Measurements from ENCODE around the gene FCHO2.
"Not testable (repeated sequence)": the region's sequence is repeated elsewhere in the genome, so short reads cannot be mapped to it uniquely, and the experiment has no call there.

The FCHO2 gene

DNA sequence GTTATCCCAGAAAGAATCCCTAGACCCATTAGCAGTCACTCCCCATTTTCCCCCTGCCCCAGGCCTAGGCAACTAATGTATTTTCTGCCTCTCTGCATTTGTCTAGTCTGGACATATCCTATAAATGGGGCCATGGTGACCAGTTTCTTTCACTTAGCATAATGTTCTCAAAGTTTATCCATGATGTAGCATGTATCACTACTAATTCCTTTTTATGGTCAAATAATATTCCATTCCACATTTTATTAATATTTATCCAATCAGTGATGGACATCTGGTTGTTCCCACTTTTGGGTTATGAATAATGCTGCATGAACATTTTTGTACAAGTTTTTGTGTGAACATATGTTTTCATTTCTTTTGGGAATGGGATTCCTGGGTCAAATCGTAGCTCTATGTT lies 1.5 kb downstream of the FCHO2 start:
- DNase-seq: no peak

DNA sequence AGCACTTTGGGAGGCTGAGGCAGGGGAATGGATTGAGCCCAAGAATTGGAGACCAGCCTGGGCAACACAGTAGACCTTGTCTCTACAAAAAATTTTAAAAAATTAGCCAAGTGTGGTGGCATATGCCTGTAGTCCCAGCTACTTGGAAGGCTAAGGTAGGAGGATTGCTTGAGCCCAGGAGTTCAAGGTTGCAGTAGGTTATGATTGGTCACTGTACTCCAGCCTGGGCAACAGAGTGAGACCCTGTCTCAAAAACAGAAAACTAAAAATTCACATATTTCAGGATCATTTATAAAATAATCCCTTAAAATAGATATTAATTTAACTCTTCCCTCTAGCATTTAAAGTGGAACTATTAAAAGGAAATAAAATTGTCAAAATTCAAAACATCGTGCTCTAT lies 3.4 kb downstream of the FCHO2 start:
- DNase-seq: no peak

DNA sequence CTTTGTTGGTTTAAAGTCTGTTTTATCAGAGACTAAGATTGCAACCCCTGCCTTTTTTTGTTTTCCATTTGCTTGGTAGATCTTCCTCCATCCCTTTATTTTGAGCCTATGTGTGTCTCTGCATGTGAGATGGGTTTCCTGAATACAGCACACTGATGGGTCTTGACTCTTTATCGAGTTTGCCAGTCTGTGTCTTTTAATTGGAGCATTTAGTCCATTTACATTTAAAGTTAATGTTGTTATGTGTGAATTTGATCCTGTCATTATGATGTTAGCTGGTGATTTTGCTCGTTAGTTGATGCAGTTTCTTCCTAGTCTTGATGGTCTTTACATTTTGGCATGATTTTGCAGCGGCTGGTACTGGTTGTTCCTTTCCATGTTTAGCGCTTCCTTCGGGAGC lies 18.6 kb downstream of the FCHO2 start:
- not testable (repeated sequence) for DNase-seq

DNA sequence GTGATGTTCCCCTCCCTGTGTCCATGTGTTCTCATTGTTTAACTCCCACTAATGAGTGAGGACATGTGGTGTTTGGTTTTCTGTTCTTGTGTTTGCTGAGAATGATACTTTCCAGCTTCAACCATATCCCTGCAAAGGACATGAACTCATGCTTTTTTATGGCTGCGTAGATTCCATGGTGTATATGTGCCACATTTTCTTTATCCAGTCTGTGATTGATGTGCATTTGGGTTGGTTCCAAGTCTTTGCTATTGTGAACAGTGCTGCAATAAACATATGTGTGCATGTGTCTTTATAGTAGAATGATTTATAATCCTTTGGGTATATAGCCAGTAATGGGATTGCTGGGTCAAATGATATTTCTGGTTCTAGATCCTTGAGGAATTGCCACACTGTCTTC lies 21.0 kb downstream of the FCHO2 start:
- not testable (repeated sequence) for DNase-seq

DNA sequence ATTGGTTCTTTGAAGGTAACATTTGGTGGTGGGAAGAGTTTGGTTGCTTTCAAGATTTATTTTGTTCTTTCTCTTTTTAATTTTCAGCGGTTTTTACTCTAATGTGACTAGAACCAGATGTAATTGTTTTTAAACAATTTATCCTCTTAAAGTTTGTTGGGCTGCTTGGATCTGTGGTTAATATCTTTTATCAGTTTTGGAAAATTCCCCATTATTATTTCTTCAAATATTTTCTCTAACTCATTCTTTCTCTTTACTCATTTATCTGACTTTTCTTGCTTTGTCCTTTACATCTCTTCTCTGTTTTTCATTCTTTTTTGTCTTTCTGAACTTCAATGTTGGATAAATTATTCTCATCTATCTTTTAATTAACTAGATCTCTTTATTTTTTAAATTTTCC lies 29.9 kb downstream of the FCHO2 start:
- no peak for DNase-seq

DNA sequence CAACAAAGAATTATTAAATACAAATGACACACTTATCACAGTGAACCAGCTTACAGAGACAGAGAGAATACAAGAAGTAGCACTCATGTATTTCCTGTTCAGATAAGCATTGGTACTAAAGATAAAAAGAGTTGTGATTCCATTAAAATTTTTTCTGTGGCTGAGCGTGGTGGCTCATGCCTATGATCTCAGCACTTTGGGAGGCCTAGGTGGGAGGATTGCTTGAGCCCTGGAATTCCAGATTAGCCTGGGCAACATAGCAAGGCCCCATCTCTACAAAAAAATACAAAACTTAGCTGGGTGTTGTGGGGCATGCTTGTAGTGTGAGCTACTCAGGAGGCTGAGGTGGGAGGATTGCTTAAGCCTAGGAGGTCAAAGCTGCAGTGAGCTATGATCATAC lies 32.9 kb downstream of the FCHO2 start:
- DNase-seq: no peak

DNA sequence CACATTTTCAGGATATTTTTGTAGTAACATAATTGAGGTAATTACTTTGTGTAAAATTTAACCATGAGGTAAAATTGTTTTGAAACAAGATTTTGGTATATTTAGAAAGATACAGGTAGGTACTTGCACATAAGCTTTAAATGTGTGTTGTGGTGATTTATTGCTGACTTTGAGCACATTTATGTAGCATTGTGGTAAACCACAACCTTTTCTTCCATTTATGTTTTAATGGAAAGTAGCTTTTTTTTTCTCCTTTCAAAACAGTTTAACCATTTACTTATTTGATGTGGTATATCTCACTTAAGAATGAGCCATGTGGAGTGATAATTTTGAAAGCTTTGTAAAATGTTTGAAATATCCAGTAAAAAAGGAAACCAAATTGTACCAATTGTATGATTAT lies 35.6 kb downstream of the FCHO2 start:
- DNase-seq: no peak

DNA sequence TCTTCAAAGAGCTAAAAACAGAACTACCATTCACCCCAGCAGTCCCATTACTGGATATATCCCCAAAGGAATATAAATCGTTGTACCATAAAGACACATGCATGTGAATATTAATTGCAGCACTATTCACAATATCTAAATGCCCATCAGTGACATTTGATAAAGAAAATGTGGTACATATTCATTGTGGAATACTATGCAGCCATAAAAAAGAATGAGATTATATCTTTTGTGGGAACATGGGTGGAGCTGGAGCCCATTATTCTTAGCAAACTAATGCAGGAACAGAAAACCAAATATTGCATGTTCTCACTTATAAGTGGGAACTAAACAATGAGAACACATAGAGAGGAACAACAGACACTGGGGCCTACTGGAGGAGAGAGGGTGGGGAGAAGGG lies 38.7 kb downstream of the FCHO2 start:
- no peak for DNase-seq

DNA sequence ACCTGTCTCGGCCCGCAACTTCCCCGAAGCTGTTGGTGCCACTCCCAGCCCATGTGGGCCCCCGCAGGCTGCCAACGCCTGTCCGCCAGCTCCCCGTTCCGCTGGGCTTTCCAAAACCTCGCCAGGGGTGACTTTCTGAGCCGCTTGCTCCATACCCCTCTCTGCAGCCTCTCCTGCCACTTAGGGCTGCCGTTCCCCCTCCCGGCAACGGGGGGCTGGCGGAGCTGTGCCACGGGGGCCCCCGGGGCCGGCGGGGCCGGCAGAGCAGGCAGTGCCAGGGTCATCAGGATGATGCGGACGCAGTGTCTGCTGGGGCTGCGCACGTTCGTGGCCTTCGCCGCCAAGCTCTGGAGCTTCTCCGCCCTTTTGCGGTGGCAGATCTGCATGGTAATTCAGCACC lies 40.8 kb downstream of the FCHO2 start:
- DNase-seq: no peak

DNA sequence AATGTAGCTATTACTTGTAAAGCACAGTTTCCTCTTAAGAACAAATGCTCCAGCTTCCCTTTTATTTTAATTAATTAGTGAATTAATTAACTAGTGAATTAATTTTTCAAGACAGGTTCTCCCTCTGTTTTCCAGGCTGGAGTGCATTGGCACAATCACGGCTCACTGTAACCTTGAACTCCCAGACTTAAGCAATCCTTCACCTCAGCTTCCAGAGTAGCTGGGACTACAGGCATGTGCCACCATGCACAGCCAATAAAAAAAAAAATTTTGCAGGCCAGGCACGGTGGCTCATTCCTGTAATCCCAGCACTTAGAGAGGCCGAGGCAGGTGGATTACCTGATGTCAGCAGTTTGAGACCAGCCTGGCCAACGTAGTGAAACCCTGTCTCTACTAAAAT lies 44.1 kb downstream of the FCHO2 start:
- no peak for DNase-seq

DNA sequence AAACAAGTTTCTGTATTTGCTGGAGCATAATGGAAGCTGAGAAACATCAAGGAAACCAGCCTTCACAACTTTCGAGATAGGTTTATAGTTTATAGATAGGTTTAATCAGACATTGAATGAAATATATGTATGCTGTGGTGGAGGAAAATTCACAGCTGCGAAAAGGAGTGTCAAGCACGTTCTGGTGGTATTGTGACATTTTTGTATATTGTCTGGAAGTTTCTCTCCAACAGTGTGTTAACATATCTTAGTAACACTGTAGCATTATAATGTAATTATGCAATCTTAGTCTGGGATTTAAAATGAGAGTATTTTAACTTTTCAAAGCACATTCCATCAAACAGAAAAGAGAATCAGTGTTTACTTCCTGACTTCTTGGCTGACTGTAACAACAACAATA lies 50.0 kb downstream of the FCHO2 start:
- DNase-seq: no peak

DNA sequence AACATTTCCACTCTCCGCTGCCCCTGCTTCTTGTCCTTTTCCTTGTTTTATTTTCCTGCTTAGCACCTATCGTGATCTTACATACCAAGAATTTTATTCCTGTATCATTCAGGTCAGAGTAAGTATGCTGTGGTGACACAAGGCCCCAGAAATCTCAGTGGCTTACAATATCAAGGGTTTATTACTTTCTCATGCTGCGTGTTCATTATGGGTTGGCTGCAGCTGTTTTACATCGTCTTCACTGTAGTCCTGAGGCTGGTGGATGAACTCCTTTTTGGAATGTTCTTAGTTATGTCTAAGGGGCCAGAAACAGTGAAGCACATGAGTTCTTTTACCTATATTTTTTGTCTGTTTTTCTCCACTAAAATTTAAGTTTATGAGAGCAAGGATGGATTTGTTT lies 51.2 kb downstream of the FCHO2 start:
- no peak for DNase-seq

DNA sequence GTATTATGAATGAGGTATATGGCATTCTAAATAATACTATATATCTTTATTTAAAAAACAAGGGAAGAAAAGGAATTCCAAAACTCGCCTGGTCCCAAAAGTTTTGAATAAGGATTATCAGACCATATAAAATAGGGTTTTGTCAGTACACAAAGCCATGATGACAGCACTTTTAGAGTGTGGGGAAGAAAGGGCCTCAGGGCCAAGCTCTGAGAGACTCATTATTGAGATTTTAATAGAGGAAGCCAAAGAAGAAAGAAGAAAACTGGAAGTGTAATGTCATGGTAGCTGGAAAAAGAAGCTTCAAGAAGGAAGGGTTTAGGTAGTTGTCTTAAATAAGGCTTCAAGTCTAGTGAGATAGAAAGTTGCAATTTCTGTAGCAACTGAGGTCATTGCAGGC lies 53.0 kb downstream of the FCHO2 start:
- DNase-seq: no peak

DNA sequence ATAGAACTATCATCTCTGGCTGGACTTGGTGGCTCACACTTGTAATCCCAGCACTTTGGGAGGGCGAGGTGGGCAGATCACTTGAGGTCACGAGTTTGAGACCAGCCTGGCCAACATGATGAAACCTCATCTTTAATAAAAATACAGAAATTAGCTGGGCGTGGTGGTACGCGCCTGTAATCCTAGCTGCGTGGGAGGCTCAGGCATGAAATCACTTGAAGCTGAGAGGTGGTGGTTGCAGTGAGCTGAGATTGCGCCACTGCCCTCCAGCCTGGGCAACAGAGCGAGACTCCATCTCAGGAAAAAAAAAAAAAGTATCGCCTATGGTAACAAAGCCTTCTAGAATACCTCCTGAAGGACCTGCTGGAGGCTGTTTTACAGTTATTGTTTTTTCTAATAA lies 55.8 kb downstream of the FCHO2 start:
- not testable (repeated sequence) for DNase-seq

DNA sequence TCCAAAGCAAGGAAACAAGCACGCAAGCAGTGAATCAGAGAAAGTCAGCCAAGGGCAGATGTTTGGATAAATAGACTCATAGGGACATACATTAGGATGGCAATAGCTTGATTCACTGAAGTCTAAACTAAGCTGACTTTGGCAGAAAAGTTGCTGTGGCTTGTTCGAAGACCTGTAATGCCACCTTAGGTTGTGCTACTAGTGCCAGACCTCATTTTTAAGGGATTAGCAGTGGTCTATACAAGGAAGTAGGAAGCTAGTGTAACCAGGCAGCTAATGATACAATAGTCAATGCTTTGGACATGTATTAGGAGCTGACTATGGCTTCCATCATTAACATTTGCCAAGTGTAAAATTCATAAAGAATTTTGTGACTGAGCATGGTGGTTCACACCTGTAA lies 63.1 kb downstream of the FCHO2 start:
- no peak for DNase-seq

DNA sequence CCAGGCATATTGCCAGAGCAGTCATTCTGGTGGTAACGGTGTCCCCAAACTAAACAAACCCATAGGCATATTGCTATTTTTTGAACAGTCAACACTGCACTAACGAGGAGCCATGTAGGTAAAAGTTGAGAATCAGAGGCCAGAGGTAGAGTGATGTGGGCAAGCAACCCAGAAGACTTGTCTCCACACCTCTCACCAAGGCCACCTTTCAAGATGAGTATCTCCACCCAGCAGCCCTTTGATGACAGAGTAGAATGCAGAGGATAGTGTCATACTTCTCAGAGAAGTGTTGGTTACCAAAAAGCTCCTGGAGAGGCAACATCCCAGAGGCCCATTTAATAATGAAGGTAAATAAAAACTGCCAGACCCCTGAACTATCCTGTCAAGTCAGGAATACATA lies 63.9 kb downstream of the FCHO2 start:
- DNase-seq: no peak

DNA sequence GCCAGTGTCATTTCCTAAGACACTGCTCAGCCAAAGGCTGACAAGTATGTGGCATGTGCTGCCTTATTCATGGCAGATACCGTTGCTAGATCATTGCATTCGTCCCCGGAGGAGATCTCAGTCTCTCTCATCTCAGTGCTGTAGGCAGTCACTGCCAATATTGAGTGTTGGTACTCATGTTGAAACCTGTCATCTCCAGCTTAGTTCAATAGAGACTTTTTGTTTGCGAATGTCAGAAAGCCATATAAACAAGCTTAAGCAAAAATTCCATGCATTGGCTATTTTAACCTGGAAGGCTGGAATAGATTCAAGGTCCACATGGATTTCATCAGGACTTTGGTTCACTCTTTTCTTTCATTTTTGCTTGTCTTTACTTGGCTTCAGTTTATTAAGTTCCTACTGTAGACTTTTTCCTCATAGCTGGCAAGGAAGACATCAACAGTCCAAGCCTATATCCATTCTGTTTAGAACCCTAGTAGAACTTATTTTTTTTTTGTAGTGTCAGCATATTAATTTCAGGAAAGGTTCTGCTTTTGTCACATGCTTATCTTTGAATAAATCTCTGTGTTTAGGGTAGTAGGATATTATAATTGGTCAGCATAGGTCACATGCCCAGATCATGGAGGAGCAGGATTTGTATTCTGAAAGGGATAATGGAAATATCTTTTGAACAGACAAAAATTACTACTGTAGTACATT lies 66.8 kb downstream of the FCHO2 start:
- no peak for DNase-seq

DNA sequence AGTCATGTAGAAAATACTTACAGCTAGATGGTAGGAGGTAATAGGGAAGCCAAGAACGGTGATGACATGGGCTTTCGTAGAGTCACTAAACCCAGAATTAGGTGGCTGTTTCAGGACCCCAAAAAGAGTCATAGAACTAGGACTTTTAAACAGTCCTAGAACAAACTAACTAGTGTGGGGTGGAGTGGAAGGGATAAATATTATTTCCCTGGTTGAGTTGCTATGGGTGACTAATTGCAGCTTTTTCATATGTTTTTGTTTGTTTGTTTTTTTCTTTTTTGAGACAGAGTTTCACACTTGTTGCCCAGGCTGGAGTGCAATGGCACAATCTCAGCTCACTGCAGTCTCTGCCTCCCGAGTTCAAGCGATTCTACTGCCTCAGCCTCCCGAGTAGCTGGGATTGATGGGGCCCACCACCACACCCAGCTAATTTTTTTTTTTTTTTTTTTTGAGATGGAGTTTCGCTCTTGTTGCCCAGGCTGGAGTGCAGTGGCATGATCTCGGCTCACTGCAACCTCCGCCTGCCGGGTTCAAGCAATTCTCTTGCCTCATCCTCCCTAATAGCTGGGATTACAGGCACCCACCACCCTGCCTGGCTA lies 69.2 kb downstream of the FCHO2 start:
- not testable (repeated sequence) for DNase-seq

DNA sequence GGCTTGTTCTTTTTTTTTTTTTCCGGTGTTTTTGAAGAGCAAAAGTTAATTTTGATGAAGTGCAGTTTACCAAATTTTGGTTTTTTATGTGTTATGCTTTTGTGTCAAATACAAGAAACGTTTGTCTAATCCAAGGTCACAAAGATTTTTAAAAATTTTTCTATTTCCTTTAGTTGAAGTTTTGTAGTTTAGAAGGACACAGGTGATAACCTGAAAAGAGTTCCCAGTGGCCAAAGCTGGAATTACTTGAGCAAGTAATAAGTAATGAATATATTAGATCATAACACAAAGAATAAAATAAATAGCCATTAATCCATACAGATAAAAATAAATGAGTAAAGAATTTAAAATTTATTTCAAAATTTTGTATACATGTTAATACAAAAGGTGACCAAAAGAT lies 71.5 kb downstream of the FCHO2 start:
- DNase-seq: no peak

DNA sequence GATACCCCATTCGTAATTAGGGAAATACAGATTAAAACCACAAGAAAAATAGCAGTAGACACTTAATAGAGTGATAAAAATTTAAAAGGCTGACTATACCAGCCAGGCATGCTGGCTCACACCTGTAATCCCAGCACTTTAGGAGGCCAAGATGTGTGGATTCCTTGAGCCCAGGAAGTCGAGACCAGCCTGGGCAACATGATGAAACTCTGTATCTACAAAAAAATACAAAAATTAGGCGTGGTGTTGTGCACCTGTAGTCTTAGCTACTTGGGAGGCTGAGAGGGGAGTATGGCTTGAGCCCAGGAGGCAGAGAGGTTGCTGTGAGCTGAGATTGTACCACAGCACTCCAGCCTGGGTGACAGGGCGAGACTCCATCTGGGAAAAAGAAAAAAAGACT lies 72.0 kb downstream of the FCHO2 start:
- no peak for DNase-seq

DNA sequence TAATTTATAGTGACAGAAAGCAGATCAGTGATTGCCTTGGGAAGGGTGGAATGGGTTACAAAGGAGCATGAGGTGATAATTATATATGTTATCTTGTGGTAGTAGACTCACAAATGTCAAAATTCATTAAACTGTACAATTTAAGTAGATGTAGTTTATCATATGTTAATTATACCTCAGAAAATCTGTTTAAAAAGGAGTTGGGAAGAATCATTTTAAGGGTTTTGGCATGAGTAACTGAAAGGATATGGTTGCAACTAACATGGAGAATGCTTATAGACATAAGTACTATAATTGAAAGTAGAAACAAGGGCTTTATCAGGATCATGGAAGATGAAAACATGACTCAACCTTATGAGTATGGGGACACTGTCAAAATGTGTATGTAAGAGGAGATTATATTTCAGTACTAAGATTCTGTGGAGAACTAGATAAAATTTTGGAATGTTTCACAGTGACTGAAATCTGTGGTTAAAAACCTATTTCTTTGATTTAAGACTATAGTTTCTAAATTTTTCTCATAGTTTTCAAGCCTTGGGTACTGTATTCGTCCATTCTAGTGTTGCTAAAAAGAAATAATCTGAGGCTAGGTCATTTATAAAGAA lies 73.3 kb downstream of the FCHO2 start:
- DNase-seq: no peak

DNA sequence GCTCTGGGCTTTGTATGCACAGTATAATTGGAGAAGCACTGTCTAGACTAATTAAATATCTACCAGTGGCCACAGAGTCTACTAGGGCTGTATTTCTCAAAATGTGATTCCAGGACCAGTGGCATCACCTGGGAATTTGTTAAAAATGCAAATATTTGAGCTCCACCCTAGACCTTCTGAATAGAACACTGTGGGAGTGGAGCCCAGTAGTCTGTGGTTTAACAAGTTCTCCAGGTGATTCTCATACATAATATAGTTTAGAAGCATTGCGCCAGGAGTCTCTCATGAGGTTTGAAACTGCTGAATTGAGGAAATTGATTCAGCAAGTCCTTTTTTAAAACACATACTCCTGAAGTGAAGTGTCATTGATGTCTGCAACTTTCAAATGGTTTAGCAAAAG lies 74.7 kb downstream of the FCHO2 start:
- no peak for DNase-seq

DNA sequence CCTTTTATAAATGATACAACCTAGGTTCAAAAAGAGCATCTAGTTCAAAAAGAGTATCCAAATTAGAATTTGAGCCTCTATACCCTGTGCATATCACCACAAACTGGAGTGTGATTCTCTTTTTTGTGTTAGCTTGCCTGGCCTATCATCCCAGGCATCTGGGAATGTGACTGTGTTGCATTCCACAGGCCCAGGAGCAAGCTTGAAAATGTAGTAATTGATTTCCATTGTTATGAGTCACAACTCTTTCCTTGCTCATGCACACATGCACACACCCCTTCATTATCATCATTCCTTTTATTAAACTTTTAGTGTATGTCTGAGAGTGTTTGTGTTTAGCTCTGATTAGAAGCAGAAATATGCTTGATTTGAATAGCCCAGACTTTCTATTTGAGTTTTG lies 75.2 kb downstream of the FCHO2 start:
- no peak for DNase-seq

DNA sequence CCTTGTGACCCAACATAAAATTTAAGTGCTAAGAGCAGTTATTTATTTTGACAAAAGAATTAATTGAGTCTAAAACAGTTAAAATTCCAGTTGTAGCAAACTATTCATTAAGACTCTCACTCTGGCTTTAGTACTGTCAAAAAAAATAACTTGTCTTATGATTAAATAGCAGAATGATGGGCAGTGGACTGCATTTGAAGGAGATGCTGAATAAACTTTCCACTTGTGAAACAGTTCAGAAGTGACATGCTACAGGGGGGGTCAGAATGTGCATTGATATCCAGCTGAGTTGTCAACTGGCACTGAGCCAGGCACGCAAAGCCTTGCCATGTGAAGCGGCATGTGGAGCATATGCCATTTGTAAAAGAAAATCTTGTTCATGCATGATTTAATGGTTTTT lies 76.0 kb downstream of the FCHO2 start:
- DNase-seq: no peak

DNA sequence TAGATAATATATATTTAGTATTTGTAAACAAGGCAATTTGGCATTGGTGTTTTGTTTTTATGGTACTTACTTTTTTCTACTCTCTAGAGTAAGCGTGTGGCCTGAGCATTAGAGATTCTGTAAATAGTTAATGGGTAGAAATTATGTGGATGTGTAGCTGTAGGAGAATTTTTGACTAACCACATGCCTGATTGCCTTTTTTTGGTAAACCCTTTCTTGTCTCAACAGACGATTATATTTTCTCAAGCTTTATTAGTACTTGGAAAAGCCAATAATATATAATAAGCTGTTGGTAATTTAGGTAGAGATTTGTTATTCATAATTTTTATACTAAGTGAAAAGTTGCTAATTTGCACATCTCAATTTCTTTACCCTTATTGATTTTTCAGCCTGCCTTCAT lies 76.8 kb downstream of the FCHO2 start:
- DNase-seq: no peak

All from GF-D8 (cell line).